NT2/D1 (cell line): Measurements from ENCODE around the gene JPH4.
A peak's percentile ranks its signal among the peaks of the same experiment; 100 is the strongest.

ENCODE experiments used
- DNase-seq: peaks from one replicate; pipeline ENCODE4 v3.0.0-alpha.2; 2011; ENCODE audit warnings: low read depth, low spot score
- H3K27me3 ChIP-seq: 2 replicates; pipeline ENCODE4 v1.6.0; 2011; ENCODE audit warnings: mild to moderate bottlenecking; ENCODE audit not compliant: insufficient read length, insufficient read depth
- H3K36me3 ChIP-seq: 2 replicates; pipeline ENCODE4 v1.6.1; 2011; ENCODE audit warnings: mild to moderate bottlenecking, low read length, mixed read lengths; ENCODE audit not compliant: insufficient read depth, insufficient read length
- H3K4me1 ChIP-seq: 2 replicates; pipeline ENCODE4 v1.5.1; 2011; ENCODE audit not compliant: insufficient read depth, insufficient read length
- H3K4me3 ChIP-seq: 2 replicates; pipeline ENCODE4 v1.5.1; 2011; ENCODE audit warnings: low read depth; ENCODE audit not compliant: insufficient read length
- H3K9ac ChIP-seq: 2 replicates; pipeline ENCODE4 v1.6.0; 2011; ENCODE audit warnings: low read depth; ENCODE audit not compliant: insufficient read length
- H3K9me3 ChIP-seq: 2 replicates; pipeline ENCODE4 v1.5.1; 2011; ENCODE audit warnings: mild to moderate bottlenecking, low read length; ENCODE audit not compliant: insufficient read depth
- SUZ12 ChIP-seq: IDR thresholded peaks from 2 replicates; pipeline ENCODE4 v1.6.1; 2011; ENCODE audit not compliant: insufficient read length, insufficient read depth; ENCODE audit errors: extremely low read depth
- YY1 ChIP-seq: IDR thresholded peaks from 2 replicates; pipeline ENCODE4 v1.6.1; 2011; ENCODE audit not compliant: insufficient read length, insufficient read depth
- ZNF274 ChIP-seq: IDR thresholded peaks from 2 replicates; pipeline ENCODE4 v1.6.1; 2011; ENCODE audit warnings: mild to moderate bottlenecking, low read depth, low read length

JPH4 gene

DNA sequence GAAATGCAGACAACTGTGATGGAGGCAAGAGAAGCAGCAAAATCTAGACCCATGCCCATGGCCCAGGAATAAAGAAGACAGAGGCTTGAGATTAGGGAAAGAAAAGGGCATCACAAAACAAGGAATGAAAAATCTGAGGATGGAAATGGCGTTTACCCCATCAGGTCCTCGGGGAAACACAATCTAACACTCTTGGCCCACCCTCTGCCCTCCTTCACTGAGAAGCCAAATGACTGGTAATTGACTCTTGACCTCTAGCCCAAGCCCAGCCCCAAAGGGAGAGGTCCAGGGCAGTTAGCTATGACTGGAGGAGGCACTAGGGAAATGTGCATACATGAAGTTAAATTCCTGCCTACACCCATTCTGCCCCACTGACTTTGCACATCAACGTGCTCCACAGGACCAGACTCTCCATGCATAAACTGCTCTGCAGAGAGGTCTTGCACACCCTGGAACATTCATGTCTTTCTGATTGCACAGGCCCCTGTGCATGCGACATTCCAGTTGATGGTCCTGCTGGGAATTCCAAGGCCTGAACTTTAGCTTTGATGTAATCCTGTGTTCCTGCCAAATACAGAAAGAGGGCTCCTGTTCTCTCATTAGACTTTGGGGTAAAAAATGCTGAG is 32.7 kb downstream of the JPH4 start:
- H3K9ac ChIP-seq = no peak overlapping the region
- H3K4me1 ChIP-seq = peaks cover 19% of the 10 kb centered on the region
- TF ChIP-seq ZNF274 (no peak), SUZ12 (no peak), YY1 (no peak)
- DNase-seq = no peak
- H3K27me3 ChIP-seq = no peaks in the 10 kb centered on the region
- no peaks in the 10 kb centered on the region for H3K9me3 ChIP-seq
- H3K4me3 ChIP-seq = no peak overlapping the region
- peaks cover 17% of the 10 kb centered on the region for H3K36me3 ChIP-seq

DNA sequence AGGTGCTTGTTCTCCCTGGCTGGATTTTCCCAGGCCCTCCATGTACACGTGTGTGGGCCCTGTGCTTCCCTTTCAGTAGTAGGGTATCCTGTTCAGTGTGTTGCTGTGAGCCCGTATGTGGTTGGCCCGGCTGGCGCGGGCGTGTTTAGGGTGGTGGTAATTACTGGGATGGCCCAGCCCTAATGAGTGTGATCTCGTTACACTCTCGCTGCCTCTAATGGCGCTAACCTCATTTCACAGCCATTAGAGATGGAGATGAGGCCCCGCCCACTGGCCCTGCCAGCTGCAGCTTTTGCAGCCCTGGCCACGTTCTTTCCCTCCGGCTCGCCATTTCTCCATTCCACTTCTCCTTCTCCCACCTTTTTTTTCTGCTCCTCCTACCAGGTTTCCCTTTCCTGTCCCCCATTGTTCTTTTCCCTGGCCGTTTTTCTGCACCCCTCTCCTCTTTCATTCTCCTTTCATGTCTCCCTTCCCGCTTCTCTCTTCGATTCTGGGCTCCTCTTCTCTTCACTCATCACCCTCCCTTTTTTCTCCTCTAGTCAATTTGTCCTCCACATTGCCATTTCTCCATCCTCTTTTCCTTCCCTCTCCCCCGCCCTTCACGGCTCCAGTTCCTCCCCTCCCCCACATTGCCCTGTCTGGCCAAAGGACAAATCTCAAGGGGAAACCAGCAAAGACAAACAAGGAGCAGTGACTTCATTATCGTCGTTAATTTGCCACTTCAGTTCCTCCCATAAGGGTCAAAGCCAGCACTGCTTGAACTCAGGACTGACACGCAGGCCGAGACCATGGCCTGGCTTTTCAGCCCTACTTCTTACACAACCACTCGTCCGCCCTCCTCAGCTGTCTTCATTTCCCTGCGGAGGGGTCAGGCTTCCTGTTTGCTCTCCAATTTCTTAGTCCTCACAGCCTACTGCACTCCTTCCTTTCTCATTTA is 33.8 kb downstream of the JPH4 start:
- no peak overlapping the region for H3K9ac ChIP-seq
- peaks cover 16% of the 10 kb centered on the region for H3K4me1 ChIP-seq
- H3K9me3 ChIP-seq = no peaks in the 10 kb centered on the region
- TF ChIP-seq SUZ12 (no peak), ZNF274 (no peak), YY1 (no peak)
- peaks cover 22% of the 10 kb centered on the region for H3K36me3 ChIP-seq
- no peak for DNase-seq
- H3K4me3 ChIP-seq = no peak overlapping the region
- H3K27me3 ChIP-seq = no peaks in the 10 kb centered on the region

GRCh38 chr14:23543403-23543802 is 35.2 kb downstream of the JPH4 start:
- H3K4me3 ChIP-seq = no peak overlapping the region
- H3K27me3 ChIP-seq = no peaks in the 10 kb centered on the region
- TF ChIP-seq YY1 (no peak), ZNF274 (no peak), SUZ12 (no peak)
- H3K9me3 ChIP-seq = no peaks in the 10 kb centered on the region
- DNase-seq = no peak
- no peak overlapping the region for H3K9ac ChIP-seq
- peaks cover 14% of the 10 kb centered on the region for H3K4me1 ChIP-seq
- H3K36me3 ChIP-seq = peaks cover 22% of the 10 kb centered on the region

- H3K9me3 ChIP-seq = no peaks in the 10 kb centered on the region
- no peak overlapping the region for H3K4me3 ChIP-seq
- TF ChIP-seq ZNF274 = no peak
- no peak for TF ChIP-seq YY1
- no peak for TF ChIP-seq SUZ12
- peaks cover 8% of the 10 kb centered on the region for H3K4me1 ChIP-seq
- peaks cover 22% of the 10 kb centered on the region for H3K36me3 ChIP-seq
- DNase-seq = no peak
- H3K27me3 ChIP-seq = no peaks in the 10 kb centered on the region
- H3K9ac ChIP-seq = no peak overlapping the region
Measured at GRCh38 chr14:23542261-23542660, 36.3 kb downstream of the JPH4 start.

GRCh38 chr14:23540141-23540469 is 38.5 kb downstream of the JPH4 start:
- Histone ChIP-seq H3K9ac (no peak overlapping the region), H3K27me3 (no peaks in the 10 kb centered on the region), H3K9me3 (no peaks in the 10 kb centered on the region), H3K4me3 (no peak overlapping the region), H3K36me3 (peaks cover 28% of the 10 kb centered on the region), H3K4me1 (peaks cover 2% of the 10 kb centered on the region)
- no peak for DNase-seq
- TF ChIP-seq SUZ12 (no peak), YY1 (no peak), ZNF274 (no peak)

DNA sequence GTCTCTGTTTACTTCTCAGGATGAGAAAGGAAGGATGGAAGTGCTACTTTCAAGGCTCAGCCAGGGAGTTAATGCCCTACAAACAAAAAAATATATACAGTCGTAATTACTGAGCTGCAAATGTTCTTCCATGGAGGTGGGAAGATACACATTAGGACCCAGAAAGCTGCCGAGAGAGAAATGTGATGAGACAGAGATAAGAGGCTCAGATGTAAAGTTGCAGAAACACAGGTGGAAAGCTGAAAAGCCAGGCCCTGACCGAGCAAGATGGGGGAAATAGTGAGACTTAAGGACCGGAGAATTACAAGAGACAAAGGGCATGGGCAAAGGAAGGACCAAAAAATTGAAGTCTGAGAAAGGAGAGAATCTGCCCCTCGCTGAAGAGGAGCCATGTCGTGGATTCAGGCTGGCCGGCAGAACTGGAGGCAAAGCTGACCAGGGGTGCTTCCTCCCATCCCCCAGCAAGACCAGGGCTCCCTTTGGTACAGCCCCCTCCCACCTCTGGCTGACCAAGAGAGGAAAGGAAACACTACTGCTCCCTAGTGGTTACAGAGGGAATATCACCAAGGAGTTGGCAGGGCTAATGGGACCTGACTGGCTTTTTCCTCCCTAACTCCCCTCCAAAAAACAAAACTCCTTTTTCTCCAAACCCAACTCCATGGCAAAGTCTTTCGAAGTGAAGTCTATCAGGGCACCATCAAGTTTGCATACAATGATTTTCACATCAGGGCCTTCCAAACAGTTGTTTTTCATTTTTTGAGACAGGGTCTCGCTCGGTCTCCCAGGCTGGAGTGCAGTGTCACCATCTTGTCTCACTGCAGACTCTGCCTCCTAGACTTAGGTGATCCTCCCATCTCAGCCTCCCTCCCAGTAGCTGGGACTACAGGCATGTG is 39.1 kb downstream of the JPH4 start:
- Histone ChIP-seq H3K4me3 (peak overlapping the region; percentile 24), H3K9ac (peak overlapping the region; percentile 88)
- no peak for DNase-seq

GRCh38 chr14:23538785-23539184 is 39.8 kb downstream of the JPH4 start:
- Histone ChIP-seq H3K4me3 (peak overlapping the region; percentile 24), H3K4me1 (no peaks in the 10 kb centered on the region), H3K36me3 (peaks cover 41% of the 10 kb centered on the region), H3K9ac (peak overlapping the region; percentile 88), H3K9me3 (no peaks in the 10 kb centered on the region), H3K27me3 (no peaks in the 10 kb centered on the region)
- TF ChIP-seq SUZ12 = no peak
- TF ChIP-seq YY1 = no peak
- TF ChIP-seq ZNF274 = no peak
- DNase-seq = no peak

More for the DNA sequence above, 39.1 kb downstream of the JPH4 start:
- TF ChIP-seq YY1 (no peak), ZNF274 (no peak), SUZ12 (no peak)
- Histone ChIP-seq H3K9me3 (no peaks in the 10 kb centered on the region), H3K27me3 (no peaks in the 10 kb centered on the region), H3K4me1 (no peaks in the 10 kb centered on the region), H3K36me3 (peaks cover 34% of the 10 kb centered on the region)
